ENCODE results near the gene PRDM5.

GRCh38 chr4:120965938-120966337, 43.4 kb upstream of the PRDM5 start:
- TF ChIP-seq MAX (IDR thresholded peaks at IDR 0.05; ENCODE audit: insufficient read depth, insufficient read length) = no peak
- no peak for TF ChIP-seq CTCF (IDR thresholded peaks at IDR 0.05; ENCODE audit: extremely low read depth in 1 of 2, insufficient read depth in 1 of 2, low read depth in 1 of 2, low read length in 2 of 2)
- TF ChIP-seq POLR2A (IDR thresholded peaks at IDR 0.05; ENCODE audit: low read depth, low read length) = no peak
- TF ChIP-seq JUN (IDR thresholded peaks at IDR 0.05; ENCODE audit: borderline replicate concordance, insufficient read depth, insufficient read length, low read depth) = no peak
- no peak for TF ChIP-seq EZH2 (IDR thresholded peaks at IDR 0.05; ENCODE audit: borderline replicate concordance, low read depth, low read length, severe bottlenecking)
- no peak for TF ChIP-seq POLR2AphosphoS5 (IDR thresholded peaks at IDR 0.05; ENCODE audit: insufficient read depth, low read depth, low read length)
- no peak for TF ChIP-seq FOS (IDR thresholded peaks at IDR 0.05; ENCODE audit: borderline replicate concordance, insufficient read depth, low read length)

Measured in endothelial cell of umbilical vein (primary cell).